Measurements from ENCODE around the gene TNMD. TPM values are rescaled to one million over a fixed set of nuclear protein-coding genes. Genes with fewer than 3 reads are reported as not detected.

The TNMD gene
- total RNA-seq, 1 experiment from 2014 or later: not detected

GRCh38 chrX:100591256-100592051, 6.7 kb downstream of the TNMD start:
- Mint-ChIP-seq H3K4me3 (ENCODE audit: unreplicated experiment) (no peak overlapping the region), H3K4me1 (ENCODE audit: insufficient read depth, unreplicated experiment) (no peaks in the 10 kb centered on the region), H3K36me3 (ENCODE audit: insufficient read depth, unreplicated experiment) (no peaks in the 10 kb centered on the region), H3K27me3 (ENCODE audit: insufficient read depth, unreplicated experiment) (peaks cover 86% of the 10 kb centered on the region), H3K9me3 (ENCODE audit: unreplicated experiment) (no peaks in the 10 kb centered on the region), H3K27ac (ENCODE audit: low read depth, unreplicated experiment) (no peak overlapping the region)
- ChIA-PET CTCF (interaction anchor here (1.3 kb wide), 1 partner anchor 92 kb away, joined by 3 read pairs; no protein-coding TSS in a partner anchor), POLR2A (no interaction called here)
- no peak for DNase-seq (ENCODE audit: unreplicated experiment)
- TF ChIP-seq, protein P1, sequence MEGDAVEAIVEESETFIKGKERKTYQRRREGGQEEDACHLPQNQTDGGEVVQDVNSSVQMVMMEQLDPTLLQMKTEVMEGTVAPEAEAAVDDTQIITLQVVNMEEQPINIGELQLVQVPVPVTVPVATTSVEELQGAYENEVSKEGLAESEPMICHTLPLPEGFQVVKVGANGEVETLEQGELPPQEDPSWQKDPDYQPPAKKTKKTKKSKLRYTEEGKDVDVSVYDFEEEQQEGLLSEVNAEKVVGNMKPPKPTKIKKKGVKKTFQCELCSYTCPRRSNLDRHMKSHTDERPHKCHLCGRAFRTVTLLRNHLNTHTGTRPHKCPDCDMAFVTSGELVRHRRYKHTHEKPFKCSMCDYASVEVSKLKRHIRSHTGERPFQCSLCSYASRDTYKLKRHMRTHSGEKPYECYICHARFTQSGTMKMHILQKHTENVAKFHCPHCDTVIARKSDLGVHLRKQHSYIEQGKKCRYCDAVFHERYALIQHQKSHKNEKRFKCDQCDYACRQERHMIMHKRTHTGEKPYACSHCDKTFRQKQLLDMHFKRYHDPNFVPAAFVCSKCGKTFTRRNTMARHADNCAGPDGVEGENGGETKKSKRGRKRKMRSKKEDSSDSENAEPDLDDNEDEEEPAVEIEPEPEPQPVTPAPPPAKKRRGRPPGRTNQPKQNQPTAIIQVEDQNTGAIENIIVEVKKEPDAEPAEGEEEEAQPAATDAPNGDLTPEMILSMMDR (IDR thresholded peaks at IDR 0.05; ENCODE audit: unreplicated experiment): no peak
- intact Hi-C loops (cut with micrococcal nuclease): no loop called here
- no TSS peak for BruUV-seq (replicated peaks)

GRCh38 chrX:100593126-100593525, 8.4 kb downstream of the TNMD start:
- H3K9me3 Mint-ChIP-seq (ENCODE audit: unreplicated experiment): no peaks in the 10 kb centered on the region
- TF ChIP-seq, protein P1 (IDR thresholded peaks at IDR 0.05; ENCODE audit: unreplicated experiment): no peak
- no peak overlapping the region for H3K4me3 Mint-ChIP-seq (ENCODE audit: unreplicated experiment)
- peaks cover 90% of the 10 kb centered on the region for H3K27me3 Mint-ChIP-seq (ENCODE audit: insufficient read depth, unreplicated experiment)
- H3K36me3 Mint-ChIP-seq (ENCODE audit: insufficient read depth, unreplicated experiment): no peaks in the 10 kb centered on the region
- intact Hi-C loops (cut with micrococcal nuclease): no loop called here
- no peaks in the 10 kb centered on the region for H3K4me1 Mint-ChIP-seq (ENCODE audit: insufficient read depth, unreplicated experiment)
- H3K27ac Mint-ChIP-seq (ENCODE audit: low read depth, unreplicated experiment): no peak overlapping the region
- CTCF ChIA-PET: no interaction called here
- BruUV-seq (replicated peaks): no TSS peak
- POLR2A ChIA-PET: no interaction called here
- no peak for DNase-seq (ENCODE audit: unreplicated experiment)

- no peak for DNase-seq (ENCODE audit: unreplicated experiment)
- Mint-ChIP-seq H3K9me3 (ENCODE audit: unreplicated experiment) (no peaks in the 10 kb centered on the region), H3K27ac (ENCODE audit: low read depth, unreplicated experiment) (no peak overlapping the region), H3K4me1 (ENCODE audit: insufficient read depth, unreplicated experiment) (no peaks in the 10 kb centered on the region), H3K4me3 (ENCODE audit: unreplicated experiment) (no peak overlapping the region), H3K27me3 (ENCODE audit: insufficient read depth, unreplicated experiment) (peaks cover 90% of the 10 kb centered on the region), H3K36me3 (ENCODE audit: insufficient read depth, unreplicated experiment) (no peaks in the 10 kb centered on the region)
- no TSS peak for BruUV-seq (replicated peaks)
- ChIA-PET POLR2A (no interaction called here), CTCF (no interaction called here)
- intact Hi-C loops (cut with micrococcal nuclease): no loop called here
- TF ChIP-seq, protein P1 (IDR thresholded peaks at IDR 0.05; ENCODE audit: unreplicated experiment): no peak
These were observed 8.8 kb downstream of the TNMD start for GRCh38 chrX:100593581-100593980.

DNA sequence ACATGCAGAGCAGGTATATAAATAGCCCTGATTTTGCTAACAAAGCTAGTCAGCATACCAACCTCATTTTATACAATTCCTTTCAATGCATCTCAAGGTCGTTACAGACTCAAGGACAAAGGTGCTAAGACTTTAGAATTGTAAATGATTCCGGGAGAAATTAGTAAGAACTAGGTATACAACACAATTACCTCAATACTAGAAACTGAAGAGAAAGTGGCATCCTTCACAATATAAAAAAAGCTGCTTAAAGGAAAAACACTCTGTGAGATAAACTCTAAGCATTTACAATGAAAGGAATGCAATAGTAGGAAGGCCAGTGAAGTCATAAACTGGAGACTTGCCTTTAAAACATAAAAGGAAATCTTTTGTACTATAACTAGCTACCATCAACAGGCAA, 11.9 kb downstream of the TNMD start:
- CTCF ChIA-PET: interaction anchor here (2.1 kb wide), 1 partner anchor 10 kb away, joined by 6 read pairs; no protein-coding TSS in a partner anchor
- Mint-ChIP-seq H3K4me1 (ENCODE audit: insufficient read depth, unreplicated experiment) (no peaks in the 10 kb centered on the region), H3K4me3 (ENCODE audit: unreplicated experiment) (no peak overlapping the region), H3K27me3 (ENCODE audit: insufficient read depth, unreplicated experiment) (peaks cover 84% of the 10 kb centered on the region), H3K36me3 (ENCODE audit: insufficient read depth, unreplicated experiment) (no peaks in the 10 kb centered on the region), H3K9me3 (ENCODE audit: unreplicated experiment) (no peaks in the 10 kb centered on the region), H3K27ac (ENCODE audit: low read depth, unreplicated experiment) (no peak overlapping the region)
- intact Hi-C loops (cut with micrococcal nuclease): no loop called here
- POLR2A ChIA-PET: no interaction called here
- TF ChIP-seq, protein P1 (IDR thresholded peaks at IDR 0.05; ENCODE audit: unreplicated experiment): no peak
- no TSS peak for BruUV-seq (replicated peaks)
- DNase-seq (ENCODE audit: unreplicated experiment): no peak
